HG03095 (cell line): ENCODE measurements around the gene PFKP.

Source experiments
- ATAC-seq: cut with Tn5 transposase; IDR thresholded peaks from one replicate; pipeline ENCODE4 v1.9.1; 2021; ENCODE audit warnings: moderate library complexity; ENCODE audit not compliant: unreplicated experiment

Gene PFKP

DNA sequence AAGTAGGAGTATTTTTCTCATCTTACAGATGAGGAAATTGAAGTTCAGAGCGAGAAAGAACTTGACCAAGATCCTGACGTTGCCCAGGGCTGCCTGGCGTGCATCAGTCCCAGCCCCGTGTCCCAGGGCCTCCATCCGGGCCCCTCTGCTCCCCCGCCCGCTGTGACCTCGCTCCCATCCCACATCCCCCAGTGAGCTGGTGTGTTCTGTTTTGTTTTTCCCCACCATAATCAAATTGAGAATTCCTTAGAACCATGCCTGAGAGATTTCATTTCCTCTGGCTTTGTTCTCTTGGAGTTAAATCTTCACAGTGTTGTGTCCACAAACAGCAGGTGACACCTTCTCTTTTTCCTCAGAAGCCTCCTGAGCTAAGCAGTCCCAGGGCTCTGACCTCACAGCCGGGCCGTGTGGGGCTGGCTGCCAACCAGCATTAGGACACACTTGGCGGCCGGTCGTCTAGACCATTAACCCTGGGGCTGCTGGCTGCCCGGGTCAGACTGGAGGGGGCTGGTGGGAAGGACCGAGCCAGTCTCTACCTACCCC lies 44.3 kb downstream of the PFKP start:
- ATAC-seq: no peak

DNA sequence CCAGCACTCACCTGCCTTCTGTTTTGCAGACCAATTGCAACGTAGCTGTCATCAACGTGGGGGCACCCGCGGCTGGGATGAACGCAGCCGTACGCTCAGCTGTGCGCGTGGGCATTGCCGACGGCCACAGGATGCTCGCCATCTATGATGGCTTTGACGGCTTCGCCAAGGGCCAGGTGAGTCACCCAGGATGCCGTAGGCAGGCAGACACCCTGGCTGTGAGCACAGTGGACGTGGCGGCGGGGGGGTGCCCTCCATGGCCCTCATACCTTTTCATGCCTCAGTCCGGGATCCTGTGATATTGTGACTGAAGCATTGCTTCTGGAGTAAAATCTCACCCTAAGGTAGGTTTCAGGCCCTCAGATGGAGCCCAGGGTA lies 46.0 kb downstream of the PFKP start:
- ATAC-seq: no peak

DNA sequence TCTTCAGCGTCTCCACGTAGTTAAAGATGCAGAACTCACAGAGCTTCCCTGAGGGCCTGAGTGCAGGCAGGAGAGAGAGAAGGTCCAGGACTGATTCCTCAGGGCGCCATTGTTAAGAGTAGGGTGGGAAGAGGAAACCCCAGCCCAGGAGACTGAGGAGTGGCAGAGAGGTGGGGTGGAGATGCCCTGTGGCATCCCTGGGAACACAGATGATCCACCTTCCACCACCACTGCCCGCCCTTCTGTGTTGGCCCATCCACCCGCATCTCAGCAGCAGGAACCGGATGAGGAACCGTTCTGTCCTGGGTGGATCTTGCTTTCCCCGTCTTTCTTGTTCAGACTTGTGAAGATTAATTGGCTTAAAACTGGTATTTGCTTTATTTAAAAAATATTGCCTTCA lies 48.3 kb downstream of the PFKP start:
- no peak for ATAC-seq

DNA sequence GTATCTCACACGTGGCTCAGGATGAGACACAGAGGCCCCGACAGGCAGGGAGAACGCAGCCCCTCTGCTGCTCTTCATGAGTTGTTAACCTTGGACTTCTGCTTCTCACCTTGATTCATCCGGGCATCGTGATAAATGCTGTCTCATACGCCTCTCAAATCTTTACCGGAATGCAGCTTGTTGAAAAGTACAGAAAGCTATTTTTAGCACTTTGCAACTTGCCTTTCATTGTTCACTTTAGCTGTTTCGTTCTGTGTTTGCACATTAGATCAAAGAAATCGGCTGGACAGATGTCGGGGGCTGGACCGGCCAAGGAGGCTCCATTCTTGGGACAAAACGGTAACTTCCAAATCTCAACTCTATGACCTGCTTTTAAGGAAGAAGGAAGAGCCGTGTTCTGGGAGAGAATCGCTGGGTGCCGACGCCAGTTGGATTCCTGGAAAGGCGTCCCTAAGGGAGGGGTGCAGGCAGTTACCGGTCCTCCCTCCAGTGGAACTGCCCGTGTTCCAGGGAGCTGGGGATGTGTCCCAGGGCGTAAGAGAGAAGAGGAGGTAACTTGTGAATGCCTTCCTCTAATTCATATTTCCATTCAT lies 49.3 kb downstream of the PFKP start:
- ATAC-seq: no peak

DNA sequence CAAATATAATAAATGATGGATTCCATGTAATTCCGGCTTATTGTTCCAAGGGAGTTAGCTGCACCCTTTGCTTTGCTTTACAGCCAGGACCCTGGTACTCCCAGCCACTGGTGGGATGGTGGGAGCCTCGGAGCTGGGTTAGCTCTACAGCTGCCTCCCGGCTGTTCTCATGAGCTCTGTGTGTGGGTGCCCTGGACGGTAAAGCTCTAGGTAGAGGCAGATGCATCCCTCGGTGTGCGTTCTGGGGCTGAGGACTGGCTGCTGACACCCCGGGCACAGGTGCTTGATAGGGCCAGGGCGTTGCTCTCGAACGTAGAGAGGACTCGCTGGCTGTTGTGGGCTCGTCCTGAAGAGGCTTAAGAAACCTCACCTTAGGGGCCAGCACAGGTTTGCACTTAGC lies 50.1 kb downstream of the PFKP start:
- ATAC-seq: no peak

DNA sequence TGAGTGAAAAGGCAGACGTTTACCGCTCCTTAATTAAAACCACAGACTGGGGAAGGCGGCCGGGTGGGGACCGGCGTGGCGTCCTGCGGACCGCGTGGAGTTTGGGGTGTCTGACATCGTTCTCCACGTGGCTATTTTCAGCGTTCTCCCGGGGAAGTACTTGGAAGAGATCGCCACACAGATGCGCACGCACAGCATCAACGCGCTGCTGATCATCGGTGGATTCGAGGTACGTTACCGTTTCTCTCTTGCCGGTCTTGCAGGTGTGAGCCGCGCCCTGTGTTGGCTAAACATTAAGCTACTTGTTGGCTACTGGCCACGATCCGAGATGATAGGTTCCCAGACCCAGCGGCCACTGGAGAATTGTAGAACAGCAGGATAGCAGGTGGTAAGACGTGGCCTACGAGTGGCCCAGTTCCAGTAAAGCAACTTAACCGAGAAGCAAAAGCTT lies 51.3 kb downstream of the PFKP start:
- no peak for ATAC-seq

DNA sequence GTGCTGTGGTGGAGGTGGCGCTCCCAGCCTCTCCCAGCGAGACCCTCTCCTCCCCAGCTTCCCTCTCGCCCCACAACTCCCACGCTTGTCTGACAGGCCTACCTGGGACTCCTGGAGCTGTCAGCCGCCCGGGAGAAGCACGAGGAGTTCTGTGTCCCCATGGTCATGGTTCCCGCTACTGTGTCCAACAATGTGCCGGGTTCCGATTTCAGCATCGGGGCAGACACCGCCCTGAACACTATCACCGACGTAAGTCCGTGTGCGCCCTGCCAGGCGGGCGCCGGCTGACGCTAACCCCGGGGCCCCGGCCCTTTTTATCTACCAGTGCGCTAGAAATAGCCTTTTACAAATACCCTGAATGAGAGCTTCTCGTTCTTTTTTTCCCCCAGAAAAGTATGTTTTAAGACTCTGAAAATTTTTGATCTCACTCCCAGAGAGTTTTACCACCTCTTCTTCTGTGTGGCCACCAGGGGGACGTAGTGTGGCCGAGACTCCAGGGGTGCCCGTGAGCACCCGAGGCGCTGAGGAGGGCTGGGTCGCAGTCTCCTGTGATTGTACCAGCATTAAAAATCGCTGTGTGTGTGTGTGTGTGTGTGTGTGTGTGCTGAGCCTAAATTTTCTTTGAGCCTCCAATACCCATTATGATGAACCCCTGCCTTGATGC lies 52.6 kb downstream of the PFKP start:
- ATAC-seq: no peak

DNA sequence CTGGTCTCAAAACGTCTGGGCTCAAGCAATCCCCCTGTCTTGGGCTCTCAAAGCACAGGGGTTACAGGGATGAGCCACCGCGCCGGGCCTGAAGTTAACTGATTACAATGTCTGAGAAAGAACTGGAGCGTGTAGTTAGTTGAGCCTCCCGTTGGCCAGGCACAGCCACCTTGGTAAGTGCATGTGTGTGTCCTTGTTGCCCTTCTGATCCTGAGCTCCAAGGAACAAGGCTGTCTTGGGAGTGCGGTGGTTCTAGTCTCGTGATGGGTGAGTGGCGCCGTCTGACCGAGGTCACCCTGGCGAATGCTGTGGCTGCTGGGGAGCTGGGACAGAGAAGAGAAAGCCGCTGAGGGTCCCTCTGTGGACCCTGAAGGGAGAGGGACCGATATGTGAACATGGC lies 54.7 kb downstream of the PFKP start:
- ATAC-seq: no peak

DNA sequence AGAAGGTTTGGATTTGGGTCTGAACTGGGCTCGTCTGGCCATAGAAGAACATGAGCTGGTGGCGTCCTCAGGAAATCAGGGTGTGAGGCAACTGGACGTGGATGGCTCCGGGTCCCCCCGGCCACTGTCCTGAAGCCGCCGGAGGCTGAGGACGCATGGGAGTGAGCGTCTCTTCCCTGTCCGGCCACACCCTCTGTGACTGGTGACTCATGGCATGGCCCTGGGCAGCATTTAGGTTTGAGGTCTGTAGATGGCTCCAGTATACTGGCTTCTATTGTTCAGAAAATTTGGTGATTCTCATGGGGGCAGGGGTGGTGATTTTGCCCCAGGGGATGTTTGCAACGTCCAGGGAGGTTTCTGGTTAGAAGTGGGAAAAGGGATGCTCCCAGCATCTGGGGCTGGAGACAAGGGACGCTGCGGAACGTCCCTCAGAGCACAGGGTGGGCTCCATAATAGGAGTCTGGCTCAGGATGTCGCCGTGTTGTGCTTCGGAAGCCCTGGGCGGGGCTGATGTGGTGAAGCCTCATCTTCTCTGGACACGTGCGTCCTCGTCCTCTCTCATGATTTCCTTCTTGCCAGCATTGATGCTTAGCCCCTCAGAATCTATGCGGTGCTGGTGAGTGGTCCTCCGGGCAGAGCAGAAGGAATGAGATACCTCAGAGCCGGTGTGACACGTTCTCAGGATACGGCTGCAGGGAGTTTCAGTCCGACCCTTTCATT lies 55.3 kb downstream of the PFKP start:
- ATAC-seq: no peak

DNA sequence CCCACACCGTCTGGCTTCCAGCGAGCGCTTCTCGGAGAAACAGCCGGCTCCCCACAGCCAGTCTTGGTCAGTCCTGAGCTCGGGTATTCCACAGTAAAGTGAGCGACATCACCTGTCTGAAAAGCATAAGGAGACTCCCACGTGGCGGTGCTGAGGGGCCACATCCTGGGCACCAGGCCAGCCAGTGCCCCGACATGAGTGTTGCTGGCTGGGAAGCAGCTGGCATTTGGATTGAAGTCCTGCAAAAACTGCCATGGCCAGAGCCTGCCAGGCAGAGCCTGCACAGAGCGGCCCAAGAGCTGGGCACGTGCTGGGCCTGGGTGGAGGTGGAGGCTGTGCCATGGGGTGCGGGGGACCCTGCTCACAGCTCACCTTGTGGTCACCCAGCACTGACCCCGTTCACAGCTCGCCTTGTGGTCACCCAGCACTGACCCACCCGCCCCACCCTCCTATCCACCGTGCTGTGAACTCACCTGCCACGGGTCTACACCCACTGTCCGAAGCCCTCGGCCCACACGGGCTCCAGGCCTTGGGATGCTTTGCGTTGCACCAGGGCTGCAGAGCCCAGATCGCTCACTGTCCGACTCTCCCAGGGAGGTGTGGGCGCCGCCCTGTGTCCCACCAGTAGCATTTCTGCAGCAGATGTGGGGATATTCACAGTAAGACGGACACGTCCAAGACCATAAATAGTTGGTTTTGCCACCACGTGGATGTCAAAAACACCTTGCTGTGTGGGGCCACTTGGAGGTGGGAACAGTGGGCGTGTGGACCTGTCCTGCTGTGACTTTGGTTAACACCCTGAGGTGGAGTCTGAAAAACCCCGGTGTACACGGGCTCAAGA lies 56.4 kb downstream of the PFKP start:
- no peak for ATAC-seq

DNA sequence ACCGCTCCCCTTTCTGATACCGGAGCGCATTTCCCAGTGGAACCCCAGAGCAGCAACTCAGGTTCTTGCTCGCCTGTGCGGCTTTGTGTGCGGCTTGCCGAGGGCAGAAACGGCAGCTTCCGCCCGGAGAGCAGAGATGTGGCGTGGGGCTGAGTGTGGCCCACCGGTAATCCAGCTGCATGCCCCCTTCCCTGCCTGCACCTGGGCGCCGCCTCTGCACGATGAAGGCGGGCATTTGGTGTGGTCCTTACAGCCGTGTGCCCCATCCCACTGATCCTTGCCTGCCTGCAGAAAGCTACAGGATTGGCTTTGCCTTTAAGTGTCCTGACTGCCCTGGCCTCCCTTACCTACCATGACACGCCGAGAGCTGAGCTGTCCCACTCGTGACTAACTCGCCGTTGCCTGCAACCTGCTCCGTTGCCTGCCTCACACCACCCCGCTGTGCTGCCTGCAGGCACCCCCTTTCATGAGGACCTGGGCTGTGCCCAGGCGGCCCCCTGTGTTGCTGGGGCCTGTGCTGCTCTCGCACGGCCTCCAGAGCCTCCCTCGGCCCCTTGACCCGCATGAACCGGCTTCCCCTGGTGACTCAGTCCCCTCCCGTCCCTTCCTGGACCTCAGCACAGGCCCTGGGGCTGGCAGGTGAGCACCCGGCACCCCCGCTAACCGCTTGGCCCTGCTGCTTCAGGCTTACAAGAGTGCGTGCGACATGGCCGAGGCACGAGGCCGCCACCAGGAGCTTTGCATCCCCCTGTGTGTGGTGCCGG lies 57.2 kb downstream of the PFKP start:
- no peak for ATAC-seq

DNA sequence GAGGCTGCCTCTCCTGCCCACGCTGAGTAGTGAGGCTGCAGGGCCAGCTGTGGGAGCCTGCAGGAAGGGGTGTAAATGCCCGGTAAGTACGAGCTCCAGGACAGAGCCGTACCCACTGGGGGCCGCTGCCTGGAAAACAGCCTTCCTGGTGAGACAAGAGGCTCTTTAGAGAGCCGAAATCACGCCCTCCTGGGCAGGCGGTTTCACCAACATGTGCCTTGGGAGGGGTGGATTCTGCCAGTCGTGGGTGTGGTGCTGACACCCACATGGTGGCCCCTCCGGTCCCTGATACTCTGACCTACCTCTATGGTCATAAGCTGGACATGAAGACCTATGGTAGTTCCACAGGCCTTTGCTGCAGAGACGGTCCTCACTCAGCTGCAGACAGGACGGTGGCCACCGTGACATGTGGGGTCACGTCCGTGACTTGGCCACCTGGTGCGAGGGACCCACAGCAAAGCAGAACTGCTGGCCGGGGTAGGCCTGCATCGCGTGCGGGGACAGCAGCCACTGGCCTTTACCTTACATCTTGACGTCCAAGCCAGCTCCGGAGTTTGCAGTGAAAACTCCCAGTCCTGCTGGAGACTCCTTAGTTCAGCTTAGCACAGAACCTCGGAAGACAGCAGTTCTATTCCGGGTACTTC lies 58.3 kb downstream of the PFKP start:
- no peak for ATAC-seq

DNA sequence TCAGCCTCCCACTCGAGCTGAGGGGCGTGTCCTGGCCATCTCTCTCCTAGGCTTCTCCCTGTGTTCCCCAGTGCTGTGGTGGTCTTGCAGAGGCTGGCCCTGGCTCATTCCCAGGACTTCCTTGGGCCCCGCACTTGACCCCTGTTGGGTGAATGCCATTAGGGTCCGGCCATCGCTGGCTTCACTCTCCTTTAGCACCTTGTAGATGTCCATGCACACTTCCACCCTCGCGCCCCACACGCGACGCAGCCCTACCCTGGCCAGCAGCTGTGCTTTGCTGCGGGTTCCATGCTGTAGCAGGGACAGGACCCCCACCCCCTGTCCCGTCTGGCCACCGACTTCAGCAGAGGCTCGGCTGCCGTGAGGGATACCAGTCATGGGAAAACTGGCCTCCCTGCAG lies 58.9 kb downstream of the PFKP start:
- ATAC-seq: no peak

DNA sequence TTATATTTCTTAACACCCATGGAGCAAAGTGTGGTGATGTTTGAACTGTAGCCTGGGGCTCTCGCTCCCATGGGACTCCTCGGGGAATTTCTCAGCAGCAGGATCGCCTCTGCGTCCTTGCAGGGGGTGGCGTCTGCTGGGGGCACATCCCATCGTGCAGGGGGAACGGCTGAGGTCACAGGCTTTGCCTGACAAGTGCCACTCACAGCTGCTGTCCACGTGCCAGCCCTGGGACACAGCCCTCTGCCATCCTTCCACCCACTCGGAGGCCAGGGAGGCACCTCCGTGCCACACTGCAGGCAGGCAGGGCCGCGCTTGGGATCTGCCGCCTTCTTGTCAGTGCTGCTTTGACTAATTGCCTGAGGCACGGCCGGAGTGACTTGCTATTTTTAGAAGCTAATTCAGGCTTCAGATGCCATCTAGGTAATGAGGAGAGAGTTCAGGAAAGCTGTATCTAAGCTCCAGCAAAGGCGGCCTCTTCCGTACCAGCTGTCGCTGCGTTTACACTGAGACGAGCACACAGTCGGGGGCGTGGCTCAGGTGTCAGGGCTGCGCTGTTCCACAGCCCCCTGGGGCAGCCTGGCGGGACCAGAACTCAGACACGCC lies 59.5 kb downstream of the PFKP start:
- no peak for ATAC-seq

DNA sequence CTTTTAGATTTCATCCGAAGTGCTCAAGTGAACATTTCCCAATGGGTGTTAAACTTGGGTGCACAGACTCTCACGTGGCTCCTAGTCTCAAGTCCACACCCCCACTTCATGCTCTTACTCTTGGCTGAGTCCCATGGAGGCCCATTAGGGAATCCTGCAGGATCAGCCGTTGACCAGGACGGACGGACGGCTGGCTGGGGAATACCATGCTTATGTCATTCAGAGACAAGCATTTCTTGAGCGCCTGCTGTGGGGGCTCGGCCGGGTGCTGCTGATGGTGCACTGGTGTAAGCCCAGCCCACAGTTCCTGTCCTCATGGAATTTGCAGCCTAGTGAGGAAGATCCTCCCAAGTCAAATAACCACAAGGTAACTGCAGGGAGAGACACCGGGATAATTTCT lies 60.6 kb downstream of the PFKP start:
- ATAC-seq: no peak

DNA sequence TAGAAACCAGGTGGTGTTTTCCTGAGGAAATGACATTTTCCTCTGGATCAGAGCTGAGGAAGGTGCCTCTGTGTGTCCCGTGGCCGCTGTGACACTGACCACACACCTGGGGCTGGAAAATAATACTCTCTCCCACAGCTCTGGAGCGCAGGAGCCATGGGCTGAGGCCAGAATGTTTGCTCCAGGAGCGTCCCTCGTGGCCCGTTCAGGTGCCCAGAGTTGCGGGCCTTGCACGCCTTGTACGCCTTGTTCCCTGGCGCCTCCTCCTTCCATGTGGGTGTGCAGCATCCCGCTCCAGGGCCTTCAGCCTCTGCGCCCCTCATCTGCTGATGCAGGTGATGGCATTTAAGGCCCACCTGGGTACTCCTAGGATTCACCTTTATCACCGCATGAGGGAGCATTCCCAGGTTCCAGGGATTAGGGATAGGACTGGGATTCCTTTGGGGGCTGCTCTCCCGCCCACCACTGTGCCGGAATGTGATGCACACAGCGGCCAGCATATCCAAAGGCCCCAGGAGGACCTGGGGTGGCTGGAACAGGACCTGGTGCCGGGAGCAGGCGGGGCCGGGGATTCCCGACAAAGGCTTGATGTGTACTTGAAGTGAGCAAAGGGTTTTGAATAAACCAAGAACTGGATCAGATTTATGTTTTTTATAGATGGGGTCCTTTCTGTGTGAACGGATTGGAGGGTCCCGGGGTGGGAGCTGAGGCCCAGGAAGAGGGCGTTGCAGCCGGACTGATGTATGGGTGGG lies 61.2 kb downstream of the PFKP start:
- no peak for ATAC-seq

DNA sequence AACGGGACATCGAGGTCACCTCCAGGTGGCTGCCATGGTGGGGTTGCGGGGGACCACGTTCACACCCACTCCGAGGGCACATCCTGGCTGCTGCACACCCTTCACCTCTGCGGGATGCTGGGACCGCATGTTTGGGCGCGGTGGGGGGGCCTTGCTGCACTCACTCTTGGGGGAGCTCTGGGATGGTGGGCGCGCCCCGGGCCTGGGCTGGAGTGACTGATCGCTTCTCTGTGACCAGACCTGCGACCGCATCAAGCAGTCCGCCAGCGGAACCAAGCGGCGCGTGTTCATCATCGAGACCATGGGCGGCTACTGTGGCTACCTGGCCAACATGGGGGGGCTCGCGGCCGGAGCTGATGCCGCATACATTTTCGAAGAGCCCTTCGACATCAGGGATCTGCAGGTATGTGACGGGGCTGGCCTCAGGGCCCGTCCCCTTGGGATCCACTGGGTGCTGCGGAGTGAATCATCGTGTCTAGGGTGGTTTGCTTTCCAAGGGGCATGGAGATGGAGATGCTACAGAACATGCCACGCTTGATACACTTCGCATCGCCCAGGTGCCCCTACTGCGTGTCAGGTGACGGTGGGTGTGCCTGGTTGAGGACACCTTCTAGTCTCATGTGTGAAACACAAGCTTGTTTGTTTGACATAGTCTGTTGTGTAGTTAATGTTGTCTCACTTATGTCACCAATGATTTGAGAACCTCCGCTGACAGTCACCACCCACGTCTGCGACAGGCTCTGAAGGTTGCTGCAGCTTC lies 62.4 kb downstream of the PFKP start:
- ATAC-seq: no peak

DNA sequence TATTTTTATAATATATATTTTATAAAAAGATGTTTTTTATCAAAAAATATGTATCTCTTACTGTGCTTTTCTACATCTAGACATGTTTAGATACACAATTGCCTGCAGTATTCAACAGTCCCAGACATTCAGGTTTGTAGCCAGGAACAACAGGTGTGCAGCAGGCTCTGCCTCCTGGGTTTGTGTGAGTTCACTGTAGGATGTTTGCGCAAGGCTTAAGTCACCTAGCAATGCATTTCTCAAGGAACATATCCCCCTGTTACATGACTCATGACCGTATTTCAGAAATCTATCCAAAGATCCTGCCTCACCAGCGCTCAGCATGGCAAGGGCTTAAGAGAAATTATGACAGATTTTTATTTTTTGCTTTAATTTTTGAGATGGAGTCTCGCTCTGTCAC lies 63.8 kb downstream of the PFKP start:
- ATAC-seq: no peak
